GM12872 (cell line): ENCODE data around the gene TMEM165.

Experiments
- CTCF ChIP-seq: IDR thresholded peaks from 3 replicates; pipeline ENCODE4 v1.5.1; 2011; ENCODE audit warnings: low read depth, mild to moderate bottlenecking, low read length, moderate library complexity; ENCODE audit not compliant: insufficient read depth

The TMEM165 gene, protein sequence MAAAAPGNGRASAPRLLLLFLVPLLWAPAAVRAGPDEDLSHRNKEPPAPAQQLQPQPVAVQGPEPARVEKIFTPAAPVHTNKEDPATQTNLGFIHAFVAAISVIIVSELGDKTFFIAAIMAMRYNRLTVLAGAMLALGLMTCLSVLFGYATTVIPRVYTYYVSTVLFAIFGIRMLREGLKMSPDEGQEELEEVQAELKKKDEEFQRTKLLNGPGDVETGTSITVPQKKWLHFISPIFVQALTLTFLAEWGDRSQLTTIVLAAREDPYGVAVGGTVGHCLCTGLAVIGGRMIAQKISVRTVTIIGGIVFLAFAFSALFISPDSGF

GRCh38 chr4:55395529-55396307 is at the start of gene TMEM165:
TSS of gene TMEM165 (plus strand) at chr4:55395957. CDS start at chr4:55396190, 233 bp downstream.
- no peak for TF ChIP-seq CTCF

DNA sequence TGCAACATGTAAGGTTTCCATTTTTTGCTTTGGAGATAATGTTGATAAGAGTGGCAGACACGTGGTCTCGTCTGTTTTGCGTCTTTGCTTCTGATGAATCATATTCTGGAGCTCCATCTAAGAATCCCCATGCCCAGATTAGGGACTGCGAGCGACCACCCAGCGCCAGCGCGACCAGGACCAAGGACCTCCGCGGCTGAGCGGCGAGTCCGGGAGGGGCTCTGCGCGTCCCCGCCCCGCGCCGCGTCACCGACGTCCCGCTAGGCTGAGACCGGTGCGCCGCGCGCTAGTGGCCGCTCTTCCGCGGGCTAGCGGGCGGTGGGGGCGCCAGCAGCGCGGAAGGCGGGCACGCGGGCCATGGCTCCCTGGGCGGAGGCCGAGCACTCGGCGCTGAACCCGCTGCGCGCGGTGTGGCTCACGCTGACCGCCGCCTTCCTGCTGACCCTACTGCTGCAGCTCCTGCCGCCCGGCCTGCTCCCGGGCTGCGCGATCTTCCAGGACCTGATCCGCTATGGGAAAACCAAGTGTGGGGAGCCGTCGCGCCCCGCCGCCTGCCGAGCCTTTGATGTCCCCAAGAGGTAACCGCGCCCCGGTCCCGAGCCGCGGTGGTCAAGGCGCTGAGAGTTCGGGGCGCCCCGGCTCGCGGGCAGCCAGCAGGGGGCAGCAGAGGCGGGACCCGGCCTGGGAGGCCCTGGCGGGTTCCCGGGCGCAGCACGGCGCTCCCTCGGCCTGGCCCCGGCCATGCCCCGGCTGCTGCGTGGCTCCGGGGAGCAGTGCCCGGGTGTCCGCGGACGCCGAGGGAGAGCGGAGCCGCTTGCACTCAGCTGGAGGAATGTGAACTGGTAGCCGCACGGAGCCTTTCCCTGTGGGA is 49.5 kb upstream of the TMEM165 start, which contains the start of gene SRD5A3:
TSS of gene SRD5A3 (plus strand) at position 263 of the 871 bp plus-strand sequence. CDS start at position 358, 95 bp downstream.
- TF ChIP-seq CTCF, result peak; percentile 68; the same call in 2 of the 3 replicates

- TF ChIP-seq CTCF, result no peak
These were observed 48.9 kb upstream of the TMEM165 start for GRCh38 chr4:55346851-55347255.

DNA sequence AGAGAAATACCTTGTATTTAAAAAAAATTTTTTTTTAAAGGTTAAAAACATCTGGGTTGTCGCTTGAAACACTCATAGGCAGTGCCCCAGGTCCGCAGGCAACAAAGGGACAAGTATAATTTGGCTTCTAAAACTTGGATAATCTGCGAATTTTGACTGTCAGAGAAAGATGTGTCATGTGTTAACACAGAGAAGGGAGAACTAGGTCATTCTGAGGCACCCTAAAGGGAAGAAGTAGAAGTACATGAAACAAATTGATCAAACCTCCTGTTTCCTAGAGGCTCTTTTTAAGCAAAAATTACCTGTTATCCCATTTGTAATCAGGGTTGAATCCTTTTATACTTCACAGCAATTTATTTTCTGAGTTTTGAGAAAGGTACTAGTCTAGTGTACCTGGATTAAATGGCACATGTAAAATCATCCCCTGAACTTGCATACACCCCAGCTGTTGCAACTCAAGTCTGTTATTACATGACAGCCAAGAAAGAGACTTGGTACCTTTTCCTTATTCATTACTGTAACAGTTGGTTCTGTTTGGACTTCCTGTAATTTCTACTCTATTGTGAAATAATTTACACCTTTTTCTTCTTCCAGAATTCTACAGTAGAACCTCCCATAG is 48.0 kb upstream of the TMEM165 start:
- TF ChIP-seq CTCF, result no peak

DNA sequence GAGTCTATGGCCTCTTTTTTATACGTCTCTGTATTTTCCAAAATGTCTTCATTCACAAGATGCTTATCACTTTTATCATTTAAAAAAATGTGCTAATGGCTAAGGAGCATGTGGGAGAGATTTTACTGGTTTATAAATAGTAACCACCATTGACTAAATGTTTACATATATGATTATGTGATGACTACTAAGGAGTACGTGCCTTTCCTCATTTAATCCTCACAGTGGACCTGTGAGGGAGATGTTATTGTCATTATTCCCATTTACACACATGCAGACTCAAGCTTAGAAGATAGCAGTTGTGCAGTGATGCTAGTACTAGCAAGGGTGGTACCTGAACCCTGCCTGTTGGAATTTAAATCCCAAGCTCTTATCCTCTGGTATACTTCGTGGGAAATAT is 47.3 kb upstream of the TMEM165 start:
- TF ChIP-seq CTCF, result no peak

- TF ChIP-seq CTCF, result no peak
These were observed 43.9 kb upstream of the TMEM165 start for GRCh38 chr4:55351824-55352223.
